Erythroblast (primary cell): ENCODE results near the gene CLEC18C.
"Not testable (repeated sequence)": the region's sequence is repeated elsewhere in the genome, so short reads cannot be mapped to it uniquely, and the experiment has no call there.

Experiments
- GATA1 ChIP-seq: IDR thresholded peaks from 2 replicates; pipeline ENCODE4 v1.6.1; 2011; ENCODE audit warnings: low read depth, mild to moderate bottlenecking, control low read depth, low read length, moderate library complexity
- POLR2A ChIP-seq: IDR thresholded peaks from 2 replicates; pipeline ENCODE4 v1.6.1; 2011; ENCODE audit warnings: mild to moderate bottlenecking, low read length

DNA sequence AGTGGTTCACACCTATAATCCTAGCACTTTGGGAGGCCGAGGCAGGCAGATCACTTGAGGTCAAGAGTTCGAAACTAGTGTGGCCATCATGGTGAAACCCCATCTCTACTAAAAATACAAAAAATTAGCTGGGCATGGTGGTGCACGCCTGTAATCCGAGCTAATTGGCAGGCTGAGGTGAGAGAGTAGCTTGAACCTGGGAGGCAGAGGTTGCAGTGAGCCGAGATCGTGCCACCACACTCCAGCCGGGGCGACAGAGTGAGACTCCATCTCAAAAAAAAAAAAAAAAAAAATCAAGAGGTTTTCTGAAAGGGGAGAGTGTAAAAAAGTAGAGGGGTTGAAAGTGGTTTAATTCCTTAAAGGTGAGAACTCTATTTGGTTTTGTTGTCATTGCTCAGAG lies 37.8 kb upstream of the CLEC18C start:
- TF ChIP-seq POLR2A, GATA1: not testable (repeated sequence)
